Smooth muscle cell of the brain vasculature (primary cell): ENCODE results near the gene CNTLN.
A peak's percentile ranks its signal among the peaks of the same experiment; 100 is the strongest.
"Not testable (repeated sequence)": the region's sequence is repeated elsewhere in the genome, so short reads cannot be mapped to it uniquely, and the experiment has no call there.

Experiments used
- DNase-seq: peaks from one replicate; pipeline ENCODE4 v3.0.0-alpha.2; 2012; ENCODE audit warnings: low read depth, low spot score

CNTLN gene

DNA sequence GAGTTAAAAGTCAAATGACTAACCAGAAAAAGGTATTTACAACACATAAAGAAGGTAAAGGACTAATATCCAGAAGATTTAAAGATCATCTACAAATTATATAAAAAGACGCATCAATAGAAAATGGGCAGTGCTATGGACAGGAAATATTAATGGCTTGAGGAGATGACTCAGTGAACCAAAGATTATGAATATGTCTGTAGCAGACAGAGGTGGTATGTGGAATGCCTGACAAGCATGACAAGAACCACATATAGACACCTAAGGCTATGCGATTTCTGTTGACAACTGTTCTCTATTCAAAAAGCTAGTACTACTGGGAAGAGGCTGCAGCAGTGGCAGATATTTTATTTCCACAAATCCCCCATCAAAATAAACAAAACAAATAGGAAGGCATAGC, 267.0 kb downstream of the CNTLN start:
- DNase-seq, result no peak

DNA sequence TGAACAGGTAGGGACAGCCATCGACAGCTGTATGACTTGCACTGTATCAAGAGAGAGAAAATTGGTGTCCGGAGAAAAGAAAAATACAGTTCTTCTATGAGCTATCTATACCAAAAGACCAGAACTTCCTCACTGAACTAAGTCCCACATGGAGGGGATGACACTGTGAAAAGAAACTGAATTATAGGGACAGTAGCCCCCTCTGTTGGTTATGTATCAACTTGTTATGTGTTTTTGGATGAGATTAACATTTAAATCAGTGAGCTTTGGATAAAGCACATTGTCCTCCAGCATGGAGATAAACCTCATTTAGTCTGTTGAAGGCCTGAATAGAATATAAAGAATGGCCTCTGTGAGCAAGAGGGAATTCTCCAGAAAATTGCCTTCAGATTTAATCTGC, 267.5 kb downstream of the CNTLN start:
- no peak for DNase-seq

DNA sequence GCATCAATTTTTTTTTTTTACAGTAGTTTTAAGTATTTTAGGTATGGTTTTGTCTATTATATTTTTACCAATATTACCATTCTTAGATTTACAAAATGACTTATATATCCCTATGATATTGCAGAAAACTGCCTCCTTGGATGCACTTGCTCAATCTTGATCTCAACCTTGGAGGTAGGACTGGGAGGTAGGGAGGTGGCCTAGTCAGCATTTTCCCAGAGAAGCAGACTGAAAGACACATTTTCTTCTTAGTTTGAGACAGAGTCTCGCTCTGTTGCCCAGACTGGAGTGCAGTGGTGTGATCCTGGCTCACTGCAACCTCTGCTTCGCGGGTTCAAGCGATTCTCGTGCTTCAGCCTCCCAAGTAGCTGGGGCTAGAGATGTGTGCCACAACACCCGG, 268.7 kb downstream of the CNTLN start:
- DNase-seq, result no peak

DNA sequence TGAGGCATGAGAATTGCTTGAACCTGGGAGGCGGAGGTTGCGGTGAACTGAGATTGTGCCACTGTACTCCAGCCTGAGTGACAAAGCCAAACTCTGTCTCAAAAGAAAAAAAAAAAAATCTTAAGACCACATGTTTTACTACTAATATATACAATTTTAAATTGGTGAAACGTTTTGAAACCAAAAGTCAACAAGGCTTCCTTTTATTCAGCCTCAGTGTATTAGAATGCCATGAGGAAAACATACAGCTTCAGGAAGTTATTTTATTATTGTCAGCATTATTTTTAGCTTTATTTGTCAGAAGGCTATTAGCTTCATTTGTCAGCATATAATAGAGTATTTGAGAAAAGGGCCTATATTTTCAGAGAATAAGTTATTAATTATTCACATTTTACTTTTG, 280.1 kb downstream of the CNTLN start:
- DNase-seq, result no peak

DNA sequence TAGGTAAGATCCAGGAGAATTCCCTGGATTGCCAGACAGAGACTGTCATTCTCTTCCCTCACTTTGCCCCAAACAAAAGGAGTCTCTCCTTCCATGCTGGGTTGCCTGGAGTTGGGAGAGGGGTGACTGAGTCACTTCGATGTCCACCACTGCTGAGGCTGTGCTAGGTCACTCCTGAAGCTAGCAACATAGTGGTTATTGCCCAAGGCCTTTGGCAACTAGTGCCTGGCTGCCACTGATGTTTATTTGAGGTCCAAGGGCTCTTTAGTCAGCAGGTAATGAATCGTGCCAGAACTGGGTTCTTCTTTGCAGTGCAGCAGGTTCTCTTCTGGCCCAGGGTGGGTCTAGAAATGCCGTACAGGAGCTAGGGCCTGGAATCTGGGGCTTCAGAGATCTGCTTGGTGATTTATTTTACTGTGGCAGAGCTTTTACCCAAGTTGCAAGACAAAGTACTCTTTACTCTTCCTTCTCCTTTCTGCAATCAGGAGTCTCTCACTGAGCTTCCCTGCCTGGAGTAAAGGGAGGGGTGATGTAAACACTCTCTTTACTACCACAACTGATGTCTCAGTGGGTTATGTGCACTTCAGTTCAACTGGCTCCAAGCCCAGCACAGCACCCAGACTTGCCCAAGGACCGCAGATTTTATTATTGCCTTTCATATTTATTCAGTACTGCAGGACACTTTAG, 288.3 kb downstream of the CNTLN start:
- DNase-seq, result no peak

DNA sequence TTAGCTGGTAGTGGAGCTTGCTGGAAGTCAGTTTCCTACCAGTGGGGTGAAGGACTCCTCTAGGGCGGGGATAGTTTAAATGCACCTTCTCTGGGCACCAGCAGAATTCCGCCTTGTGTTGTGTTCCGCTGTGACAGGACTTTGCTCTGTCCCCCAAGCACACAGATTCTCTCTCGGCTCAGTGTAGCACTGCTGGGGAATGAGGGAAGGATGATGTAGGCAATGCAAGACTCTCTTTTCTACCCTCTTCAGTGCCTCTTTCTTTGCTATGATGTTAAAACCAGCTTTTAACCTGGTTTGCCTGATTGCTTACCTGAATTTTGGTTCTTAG, 288.8 kb downstream of the CNTLN start:
- no peak for DNase-seq

DNA sequence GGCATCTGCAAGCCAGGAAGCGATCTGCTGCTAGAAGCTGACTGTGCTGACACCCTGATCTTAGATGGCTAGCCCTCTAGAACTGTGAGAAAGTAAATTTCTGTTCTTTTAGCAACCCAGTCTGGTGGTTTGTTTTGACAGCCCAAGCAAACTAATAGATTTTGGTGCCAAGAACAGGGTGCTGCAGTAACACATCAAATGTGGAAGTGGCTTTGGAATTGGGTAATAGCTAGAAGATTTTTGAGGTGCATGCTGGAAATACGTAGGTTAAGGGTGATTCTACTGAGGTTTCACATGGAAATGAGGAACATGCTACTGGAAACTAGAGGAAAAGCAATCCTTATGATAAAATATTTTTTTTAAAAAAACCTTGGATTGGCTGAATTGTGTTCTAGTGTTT, 290.5 kb downstream of the CNTLN start:
- no peak for DNase-seq

DNA sequence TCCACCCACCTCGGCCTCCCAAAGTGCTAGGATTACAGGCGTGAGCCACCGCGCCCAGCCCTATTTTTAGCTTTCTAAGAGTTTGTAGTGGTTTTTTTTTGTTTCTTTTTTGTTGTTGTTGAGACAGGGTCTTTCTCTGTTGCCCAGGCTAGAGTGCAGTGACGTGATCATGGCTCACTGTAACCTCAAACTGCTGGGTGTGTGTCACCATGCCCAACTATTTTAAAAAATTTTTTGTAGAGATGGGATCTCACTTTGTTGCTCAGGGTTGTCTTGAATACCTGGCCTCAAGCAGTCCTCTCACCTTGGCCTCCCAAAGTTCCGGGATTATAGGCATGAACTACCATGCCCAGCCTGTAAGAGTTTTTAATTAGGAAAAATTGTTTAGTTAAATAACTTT, 298.7 kb downstream of the CNTLN start:
- DNase-seq, result no peak

DNA sequence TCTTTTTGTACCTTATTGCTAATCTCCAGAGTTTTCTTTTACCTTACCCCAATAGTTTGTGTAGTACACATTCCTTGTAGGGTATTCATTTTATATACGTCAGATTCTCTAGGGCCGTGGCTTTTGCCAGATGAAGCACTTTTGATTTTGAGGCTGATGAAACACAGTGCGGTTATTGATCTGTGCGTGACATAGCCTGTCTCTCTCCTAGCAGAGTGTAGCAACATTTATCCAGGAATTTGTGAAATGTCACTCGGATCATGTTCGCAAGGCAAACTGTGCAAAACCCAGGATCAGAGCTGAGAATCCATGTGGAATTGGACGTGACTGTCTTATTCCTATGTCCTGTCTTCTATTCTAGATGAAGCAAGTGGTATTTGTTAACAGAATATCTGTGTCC, 302.0 kb downstream of the CNTLN start:
- no peak for DNase-seq

DNA sequence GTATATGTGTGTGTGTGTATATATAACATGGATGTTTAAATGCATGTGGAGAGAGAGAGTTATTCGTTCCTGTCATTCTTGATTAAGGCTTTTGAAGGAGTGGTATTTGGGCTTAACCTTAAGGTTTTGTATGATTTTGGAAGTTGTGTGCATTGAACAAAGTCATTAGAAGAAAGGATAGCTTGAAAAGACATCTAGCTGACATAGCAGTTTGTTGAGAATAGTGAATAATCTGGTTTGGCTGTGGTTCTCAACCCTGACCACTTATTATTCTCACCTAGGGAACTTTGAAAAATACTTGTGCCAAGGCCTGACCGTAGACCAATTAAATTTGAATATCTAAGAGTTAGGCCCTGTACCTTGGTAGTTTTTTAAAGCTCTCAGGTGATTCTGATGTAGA, 303.0 kb downstream of the CNTLN start:
- DNase-seq, result no peak

DNA sequence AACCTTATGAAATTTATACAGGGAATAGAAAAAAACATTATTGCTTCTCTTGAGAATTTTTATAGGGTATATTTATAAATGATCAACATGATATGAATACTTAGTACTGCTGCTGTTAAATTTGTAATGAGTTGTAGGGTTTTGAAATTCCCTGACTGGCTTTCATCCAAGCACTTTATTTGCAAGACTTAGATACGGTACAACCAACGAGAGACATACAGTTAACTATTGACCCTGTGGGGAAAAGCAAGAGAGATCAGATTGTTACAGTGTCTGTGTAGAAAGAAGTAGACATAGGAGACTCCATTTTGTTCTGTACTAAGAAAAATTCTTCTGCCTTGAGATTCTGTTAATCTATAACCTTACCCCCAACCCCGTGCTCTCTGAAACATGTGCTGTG, 310.3 kb downstream of the CNTLN start:
- DNase-seq, result not testable (repeated sequence)

DNA sequence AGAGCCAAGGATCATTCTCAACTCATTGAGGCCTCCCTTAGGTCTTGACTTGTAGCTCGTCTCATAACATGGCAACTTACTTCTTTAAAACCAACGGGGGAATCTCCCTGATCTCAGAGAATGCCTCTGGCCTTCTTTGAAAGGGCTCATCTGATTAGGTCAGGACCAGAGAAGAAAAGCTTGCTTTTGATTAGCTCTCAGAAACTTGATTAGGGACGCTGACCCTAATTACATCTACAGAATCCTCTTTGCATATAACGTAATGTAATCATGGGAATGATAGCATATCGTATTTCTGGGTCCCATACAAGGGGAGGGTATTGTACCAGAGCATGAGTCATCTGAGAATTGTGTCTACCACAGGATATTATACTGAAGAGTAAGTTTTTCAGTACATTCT, 318.9 kb downstream of the CNTLN start:
- DNase-seq, result no peak

DNA sequence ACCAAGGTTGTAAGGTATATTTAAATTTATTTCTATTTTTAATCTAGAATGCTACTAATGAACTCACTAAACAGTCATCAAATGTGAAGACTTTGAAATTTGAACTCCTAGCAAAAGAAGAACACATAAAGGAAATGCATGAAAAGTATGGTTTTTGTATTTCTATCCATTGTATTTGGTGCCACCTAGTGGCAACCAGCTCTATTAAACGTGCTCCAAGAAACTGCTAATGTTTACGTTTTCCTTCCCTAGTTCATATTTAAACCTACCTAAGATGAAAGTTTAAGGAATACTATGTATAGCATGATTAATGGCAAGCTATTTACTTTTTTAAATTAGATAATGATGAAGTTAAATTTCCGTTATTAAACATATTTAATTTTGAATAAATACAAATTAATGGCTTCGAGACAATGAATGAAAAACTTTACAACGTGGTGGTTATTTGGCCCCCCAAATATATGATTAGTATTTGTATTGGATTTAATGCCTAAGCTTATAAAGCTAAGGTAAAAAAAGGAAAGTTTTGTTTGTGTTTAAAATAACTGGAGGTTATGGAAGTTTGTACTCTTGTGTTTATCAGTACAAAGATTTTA, 328.1 kb downstream of the CNTLN start:
- peak; percentile 51 for DNase-seq

DNA sequence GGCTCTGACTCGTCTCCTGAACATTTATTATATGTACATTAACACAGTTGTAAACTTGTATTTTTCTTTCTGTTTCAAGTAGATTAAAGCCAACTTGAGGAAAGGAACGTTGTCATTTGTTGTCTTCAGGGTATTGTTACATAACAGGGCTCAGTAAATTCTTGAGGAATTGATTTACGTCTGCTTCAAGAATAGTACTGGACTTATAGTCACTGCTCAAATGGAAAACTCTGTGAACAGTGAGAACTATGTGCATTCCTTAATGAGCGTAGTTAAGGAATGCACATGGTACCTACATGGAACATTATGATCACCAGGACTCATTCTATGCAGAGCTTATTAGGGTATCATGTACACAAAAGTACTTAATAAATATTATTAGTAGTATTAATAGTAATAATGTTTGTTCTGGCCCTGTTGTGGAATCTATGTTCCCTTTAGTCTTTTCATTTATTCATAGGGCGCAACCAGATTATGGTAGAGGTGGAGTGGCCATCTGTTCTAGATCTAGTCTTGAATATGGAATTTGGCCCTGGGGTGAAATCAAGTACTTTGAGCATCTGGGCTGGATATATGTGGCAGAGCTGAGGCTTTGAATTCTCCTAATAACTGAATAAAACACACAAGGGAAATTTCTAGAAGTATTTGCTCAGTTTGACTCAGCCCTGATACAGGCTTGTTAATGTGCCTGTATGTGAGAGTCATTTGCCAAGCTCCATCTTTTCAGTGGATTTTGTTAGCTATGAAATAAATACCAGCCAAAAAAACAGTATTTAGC, 335.4 kb downstream of the CNTLN start:
- DNase-seq, result no peak

DNA sequence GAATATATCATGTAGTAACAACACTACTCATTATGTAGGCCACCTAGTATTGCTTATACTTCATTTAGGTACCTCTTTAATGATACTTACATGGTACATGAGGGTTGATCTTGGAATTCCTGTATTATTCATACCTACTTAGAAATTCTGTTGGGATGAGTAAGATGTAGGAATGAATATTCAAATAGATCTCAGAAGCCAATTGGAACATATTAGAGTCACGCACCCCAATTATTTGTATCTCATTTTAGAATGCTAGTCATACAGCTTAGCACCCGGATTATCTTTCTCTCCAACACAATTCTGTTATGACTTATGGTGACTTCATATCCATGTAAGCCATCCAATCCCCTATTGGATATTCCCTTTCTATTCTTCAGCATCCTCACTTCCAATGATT, 337.3 kb downstream of the CNTLN start:
- no peak for DNase-seq

DNA sequence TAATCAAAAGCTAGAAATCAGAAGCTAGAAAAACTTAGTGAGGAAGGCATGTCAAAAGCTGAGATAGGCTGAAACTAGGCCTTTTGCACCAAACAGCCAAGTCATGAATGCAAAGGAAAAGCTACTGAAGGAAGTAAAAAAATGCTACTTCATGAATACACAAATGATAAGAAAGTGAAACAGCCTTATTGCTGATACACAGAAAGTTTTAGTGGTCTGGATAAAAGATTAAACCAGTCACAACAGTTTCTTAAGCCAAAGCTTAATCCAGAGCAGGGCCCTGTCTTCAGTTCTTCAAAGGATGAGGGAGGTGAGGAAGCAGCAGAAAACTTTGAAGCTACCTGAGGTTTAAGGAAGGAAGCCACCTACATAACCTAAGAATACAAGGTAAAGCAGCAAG, 341.6 kb downstream of the CNTLN start:
- no peak for DNase-seq

DNA sequence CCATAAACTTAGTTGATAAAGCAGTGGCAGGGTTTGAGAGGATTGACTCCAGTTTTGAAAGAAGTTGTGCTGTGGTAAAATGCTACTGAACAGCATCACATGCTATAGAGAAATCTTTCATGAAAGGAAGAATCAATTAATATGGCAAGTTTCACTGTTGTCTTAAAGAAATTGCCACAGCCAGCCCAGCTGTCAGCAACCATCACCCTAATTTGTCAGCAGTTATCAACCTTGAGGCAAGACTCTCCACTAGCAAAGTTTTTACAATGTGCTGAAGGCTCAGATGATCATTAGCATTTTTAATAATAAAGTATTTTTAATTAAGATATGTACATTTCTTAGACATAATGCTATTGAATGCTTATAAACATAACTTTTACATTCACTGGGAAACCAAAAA, 343.0 kb downstream of the CNTLN start:
- DNase-seq, result no peak

DNA sequence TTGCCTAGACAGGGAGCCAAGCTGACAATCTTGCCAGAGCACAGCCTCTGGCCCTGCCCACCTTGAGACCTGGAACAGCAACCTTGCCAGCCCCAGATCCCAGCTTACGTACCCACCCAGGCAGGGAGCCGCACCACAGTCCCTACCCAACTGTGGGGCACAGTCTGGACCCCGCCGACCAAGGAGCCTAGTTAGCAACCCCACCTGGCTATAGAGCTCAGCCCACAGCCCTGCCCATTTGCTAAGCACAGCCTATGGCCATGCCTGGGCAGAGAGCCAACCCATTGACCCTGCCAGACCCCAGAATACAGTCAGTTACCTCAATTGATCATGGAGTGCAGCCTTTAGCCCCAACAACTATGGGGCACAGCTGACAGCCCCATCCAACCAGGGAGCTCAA, 346.1 kb downstream of the CNTLN start:
- no peak for DNase-seq

DNA sequence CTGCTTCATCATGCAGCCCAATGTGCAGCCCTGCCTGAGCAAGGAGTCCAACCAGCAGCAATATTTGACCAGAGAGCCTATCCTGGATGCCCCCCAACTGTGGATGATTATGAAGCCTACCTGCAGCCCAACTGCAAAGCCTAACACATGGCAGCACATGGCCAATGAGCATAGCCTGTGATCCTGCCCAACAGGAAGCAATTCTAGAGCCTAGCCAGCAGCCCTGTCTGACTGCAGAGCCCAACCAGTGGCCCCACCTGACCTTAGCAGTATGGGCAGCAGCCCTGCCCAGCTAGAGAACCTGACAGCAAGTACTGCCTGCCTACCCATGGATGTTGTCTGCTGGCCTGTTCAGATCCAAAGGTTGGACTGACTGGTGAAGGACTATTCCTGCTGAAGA, 346.7 kb downstream of the CNTLN start:
- DNase-seq, result no peak

DNA sequence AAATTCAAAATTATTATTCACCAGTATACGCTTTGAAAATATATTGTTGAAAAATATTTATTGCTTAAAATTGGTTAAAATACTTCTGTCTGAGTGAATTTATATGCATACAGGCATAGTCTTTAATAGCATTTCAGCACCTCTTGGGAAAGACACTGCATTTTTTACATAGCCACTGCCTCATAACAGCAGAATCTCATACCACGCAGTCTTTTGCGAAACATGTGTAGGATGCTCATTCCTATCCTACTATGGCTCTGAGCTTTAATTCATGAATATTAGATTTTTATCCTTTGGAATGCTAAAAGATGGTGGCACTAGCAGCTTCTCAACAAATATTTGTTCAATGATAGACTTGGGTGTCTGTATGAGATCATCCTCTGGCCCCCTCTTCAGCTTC, 350.1 kb downstream of the CNTLN start:
- DNase-seq, result no peak

DNA sequence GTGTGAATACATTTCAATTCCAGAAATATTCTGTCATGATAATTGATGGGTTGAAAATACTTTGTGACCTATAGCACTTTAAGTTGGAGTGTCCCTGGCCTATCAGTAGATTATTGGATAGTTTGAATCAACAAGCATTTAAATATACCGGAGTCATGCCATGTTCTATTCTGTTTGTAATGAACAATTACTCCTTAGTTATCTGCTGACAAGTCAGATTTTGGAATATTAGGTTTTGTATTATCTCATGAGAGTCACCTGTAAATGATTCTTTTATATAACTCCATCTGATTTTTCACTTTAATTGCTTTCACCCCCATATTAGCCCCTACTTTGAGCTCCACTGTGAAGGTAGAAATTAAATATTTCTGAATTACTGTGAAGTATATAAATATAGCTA, 351.6 kb downstream of the CNTLN start:
- no peak for DNase-seq

DNA sequence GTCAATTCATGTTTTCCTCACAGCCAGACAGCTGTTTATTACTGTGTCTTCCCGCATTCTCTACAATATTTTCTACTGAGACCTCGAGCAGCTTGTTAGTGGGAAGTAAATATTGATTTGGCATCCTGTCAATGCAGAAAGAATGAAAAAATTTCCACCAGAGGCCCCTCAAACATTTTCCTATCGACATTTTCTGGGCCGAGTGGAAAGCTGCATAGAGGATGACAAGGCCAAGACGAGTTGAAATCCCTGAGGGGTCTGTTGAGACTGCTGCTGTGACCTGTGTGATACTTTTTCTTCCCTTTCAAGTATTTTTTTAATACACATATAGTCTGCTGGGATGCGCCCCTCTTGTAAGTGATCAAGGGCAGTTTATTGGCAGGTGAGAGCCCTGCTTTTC, 352.6 kb downstream of the CNTLN start:
- no peak for DNase-seq

DNA sequence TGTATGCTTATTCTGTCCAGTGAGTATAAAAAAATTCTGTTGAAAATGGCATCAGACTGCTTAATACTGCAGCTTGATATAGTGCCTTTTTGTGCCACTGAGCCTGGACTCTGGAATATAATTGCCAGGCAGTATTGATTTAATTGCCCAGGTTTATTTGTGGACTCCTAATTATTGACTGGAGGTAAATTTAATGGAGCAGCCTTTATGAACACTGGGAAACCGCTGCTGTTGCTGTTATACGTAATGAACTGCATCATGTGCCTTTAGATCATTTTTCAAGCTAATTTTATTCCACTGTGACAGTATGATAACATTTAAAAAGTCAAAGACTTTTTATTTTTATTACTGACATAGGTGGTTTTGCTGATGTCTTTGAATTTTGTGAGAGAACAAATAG, 353.8 kb downstream of the CNTLN start:
- DNase-seq, result no peak
